Measurements from ENCODE around the gene TRAM2.
A peak's percentile ranks its signal among the peaks of the same experiment; 100 is the strongest.

The TRAM2 gene

GRCh38 chr6:52591832-52592231 lies 15.0 kb upstream of the TRAM2 start:
- no peak for DNase-seq

- DNase-seq, result no peak
Measured at GRCh38 chr6:52590152-52590891, 13.5 kb upstream of the TRAM2 start.

- no peak for DNase-seq
Measured at GRCh38 chr6:52588710-52589091, 11.8 kb upstream of the TRAM2 start.

DNA sequence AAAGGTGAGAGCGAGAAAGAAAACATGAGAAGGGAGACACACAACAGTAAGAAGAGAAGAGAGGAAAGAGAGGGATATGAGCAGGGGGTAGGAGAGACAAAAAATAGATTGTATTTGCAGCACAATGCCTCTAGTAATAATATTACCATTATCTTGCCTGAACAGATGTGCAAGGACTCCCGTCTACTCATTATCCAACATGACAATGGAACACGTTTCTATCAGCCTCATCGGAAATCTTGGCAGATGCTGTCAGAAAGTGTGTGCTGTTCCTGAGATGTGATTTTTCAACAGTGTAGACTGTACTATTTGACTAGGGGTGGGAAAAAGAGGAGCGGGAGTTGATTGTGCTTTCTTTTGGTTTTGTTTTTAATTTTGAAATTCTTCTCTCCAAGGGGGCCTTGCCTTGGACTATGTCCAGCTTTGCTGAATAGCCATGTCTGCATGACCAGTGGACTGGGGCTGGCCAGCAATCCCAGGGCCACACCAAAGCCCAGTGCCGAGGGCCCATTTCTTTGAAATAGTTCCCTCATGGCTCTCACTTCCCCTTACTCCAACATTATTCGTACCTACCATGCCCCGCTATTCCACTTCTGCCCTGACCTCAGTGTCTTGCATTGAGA lies 11.3 kb upstream of the TRAM2 start:
- peak; percentile 41 for DNase-seq

- DNase-seq, result no peak
Measured at GRCh38 chr6:52587001-52587400, 10.1 kb upstream of the TRAM2 start.

GRCh38 chr6:52584203-52584602 lies 7.3 kb upstream of the TRAM2 start:
- no peak for DNase-seq

DNA sequence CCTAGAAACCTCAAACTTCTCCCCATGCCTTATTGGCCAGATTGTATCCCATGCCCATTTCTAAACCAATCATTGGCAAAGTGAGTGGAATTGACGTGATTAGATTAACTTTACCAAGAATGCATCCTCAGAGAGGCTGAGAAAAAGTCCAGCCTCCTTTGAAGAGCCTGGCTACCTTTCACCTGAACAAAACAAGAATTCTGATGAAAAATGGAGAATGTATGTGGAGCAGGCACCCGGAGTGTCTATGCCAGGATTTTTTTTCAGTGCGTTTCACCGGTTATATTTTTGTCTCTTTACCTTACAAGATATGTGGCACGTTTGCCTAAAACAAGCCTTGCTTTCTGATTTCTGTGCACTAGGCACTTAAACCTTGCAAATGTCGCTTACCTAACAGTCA lies 6.1 kb upstream of the TRAM2 start:
- no peak for DNase-seq

DNA sequence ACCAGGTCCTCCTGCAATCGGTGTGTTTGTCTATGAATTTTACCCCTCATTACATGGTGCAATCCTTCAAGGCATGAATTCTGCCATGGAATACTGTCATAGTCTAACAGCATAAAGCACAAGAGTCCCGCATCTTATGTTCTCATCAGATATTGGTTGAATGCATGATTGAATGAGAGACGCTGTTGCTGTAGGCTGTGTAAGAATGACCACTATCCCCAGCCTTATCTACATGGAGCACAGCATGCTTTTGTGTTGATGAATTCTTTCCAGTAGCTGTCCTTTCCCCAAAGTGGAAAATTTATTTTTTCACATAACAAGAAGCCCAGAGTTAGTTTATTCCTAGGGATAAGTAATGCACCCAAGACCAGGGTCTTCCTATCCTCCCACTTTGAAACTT lies 5.6 kb upstream of the TRAM2 start:
- DNase-seq, result no peak

DNA sequence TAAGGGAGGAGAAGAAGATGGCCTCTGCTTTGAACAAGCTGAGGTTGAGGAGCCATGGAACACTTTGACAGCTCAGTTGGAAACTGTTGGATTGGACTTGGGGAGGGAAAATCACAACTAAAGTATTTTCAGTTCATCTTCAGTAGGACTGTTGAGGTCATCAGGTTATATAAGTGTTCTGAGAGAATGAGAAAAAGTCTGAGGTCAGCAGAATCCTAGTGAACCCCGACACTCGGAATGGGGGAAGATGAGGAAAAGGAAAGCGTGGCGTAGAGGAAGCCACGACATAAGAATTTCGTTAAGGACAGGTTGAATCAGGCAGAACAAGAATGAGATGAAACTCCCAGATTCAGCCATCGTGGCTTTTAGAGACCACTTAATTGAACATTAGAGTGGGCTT lies 4.0 kb upstream of the TRAM2 start:
- no peak for DNase-seq

GRCh38 chr6:52579006-52579660 lies 2.3 kb upstream of the TRAM2 start:
- no peak for DNase-seq

GRCh38 chr6:52577778-52578463 lies 1.1 kb upstream of the TRAM2 start:
- peak; percentile 14 for DNase-seq

- peak; percentile 45 for DNase-seq
Measured at GRCh38 chr6:52576392-52577021, 353 bp downstream of the TRAM2 start.

GRCh38 chr6:52576054-52576391 lies 837 bp downstream of the TRAM2 start:
- no peak for DNase-seq

GRCh38 chr6:52575502-52575892 lies 1.4 kb downstream of the TRAM2 start:
- no peak for DNase-seq

DNA sequence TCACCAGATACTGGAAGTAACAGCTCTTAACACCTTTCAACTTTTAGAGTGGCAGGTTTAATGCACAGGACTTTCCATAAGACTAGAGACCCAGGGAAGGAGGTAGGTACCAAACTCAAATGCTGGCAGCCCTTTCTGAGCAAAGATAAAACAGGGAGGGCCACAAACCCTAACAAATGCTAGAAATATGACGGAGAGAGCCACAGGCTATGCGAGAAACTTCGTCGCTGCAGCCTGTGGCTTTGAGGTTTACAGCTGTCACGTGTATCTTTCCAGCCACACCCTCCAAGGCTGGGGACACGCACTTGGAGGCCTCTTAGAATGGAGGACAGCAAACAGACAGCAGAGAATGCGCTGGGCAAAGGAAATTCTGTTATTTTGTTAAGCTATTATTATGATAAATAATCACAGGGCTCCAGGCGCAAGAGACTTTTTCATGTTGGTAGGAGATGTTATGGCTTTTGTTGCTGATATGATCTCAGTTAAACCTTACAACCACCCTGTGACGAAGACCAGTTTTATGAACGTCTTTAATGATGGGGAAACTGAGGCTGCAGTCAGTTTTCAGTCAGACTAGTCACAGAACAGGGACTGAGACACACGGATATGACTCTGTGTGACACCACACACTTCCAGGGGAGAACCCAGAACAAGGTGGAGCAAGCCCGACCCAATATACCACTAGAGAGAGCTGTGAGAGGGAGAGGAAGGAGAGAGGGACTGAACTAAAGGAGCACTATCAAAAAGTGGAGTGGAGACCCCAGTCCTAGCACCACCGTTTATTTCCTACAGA lies 2.0 kb downstream of the TRAM2 start:
- DNase-seq, result peak; percentile 75

GRCh38 chr6:52573295-52573694 lies 3.6 kb downstream of the TRAM2 start:
- DNase-seq, result no peak

DNA sequence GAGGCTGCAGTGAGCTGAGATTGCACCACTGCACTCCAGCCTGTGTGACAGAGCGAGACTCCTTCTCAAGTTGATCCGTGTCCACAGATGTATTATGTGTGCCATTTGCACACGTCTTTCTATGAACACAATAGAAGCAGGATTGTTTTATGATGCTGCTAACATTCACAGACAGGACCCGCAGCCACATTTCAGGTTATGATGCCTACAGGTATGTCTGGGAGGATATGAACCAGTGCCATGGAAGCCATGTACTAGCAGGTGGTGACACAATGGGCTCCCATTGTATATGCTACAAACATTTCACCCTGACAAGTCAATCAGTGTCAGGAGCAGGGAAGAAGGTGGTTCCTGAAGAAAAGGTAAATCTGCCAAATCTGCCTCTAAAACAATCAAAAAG lies 4.3 kb downstream of the TRAM2 start:
- DNase-seq, result no peak

GRCh38 chr6:52571099-52571755 lies 5.6 kb downstream of the TRAM2 start:
- DNase-seq, result no peak

DNA sequence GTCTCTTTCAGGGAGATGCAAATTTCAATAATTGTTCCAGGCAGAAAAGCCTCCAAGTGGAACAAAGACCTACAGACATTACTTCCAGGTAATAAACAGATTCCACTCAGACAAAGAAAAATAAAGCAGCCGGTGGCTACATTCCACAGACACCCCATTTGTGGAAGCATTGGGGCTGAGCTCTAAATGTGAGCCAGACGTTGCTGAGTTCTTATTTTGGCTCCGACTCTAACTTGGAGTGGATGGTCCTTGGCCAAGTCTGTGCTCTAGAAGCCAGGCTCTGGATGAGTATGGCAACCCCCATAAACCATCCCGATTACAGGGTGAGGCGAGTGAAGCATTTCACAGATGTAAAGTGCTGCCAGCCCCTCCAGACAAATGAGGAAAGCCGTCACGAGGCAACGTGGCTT lies 6.6 kb downstream of the TRAM2 start:
- no peak for DNase-seq

GRCh38 chr6:52568320-52568719 lies 8.5 kb downstream of the TRAM2 start:
- no peak for DNase-seq

GRCh38 chr6:52566853-52567279 lies 10.0 kb downstream of the TRAM2 start:
- no peak for DNase-seq

DNA sequence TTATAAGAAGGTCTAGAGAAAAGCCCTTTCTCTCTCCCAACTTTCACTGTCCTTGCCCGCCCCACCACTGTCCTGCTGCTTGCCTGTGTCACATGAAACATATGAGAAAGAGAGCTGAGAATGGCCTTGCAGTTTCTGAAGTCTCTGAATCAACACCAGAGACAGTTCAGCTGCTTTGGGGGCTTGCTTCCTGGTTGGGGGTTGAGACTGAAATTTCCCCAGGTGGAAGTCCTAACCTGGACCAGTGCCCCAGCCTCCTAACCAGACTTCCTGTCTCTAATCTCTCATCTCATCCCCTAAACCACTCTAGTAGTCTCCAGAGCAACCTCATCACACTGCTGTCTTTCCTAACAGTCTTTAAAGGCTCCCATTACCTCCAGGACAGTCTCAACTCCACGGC lies 10.7 kb downstream of the TRAM2 start:
- no peak for DNase-seq
